ENCODE results near the gene MYH2. TPM values are rescaled to one million over a fixed set of nuclear protein-coding genes. Genes with fewer than 3 reads are reported as not detected.
"Not testable (repeated sequence)": the region's sequence is repeated elsewhere in the genome, so short reads cannot be mapped to it uniquely, and the experiment has no call there.

Gene MYH2
- not detected for total RNA-seq
- long read RNA-seq: 0 reads

- DNase-seq: no peak
- intact Hi-C loops (cut with DNase I): no loop called here
- no peak for ATAC-seq (ENCODE audit: poor library complexity)
Measured at GRCh38 chr17:10549096-10549842, at the start of gene MYH2. Gene MYH2 (minus strand): TSS chr17:10549658. CDS start chr17:10547920, 1,738 bp downstream.

GRCh38 chr17:10598621-10599020 lies 49.2 kb upstream of the MYH2 start:
- intact Hi-C loops (cut with DNase I): no loop called here
- DNase-seq: no peak
- ATAC-seq (ENCODE audit: poor library complexity): no peak

GRCh38 chr17:10589553-10590145 lies 40.2 kb upstream of the MYH2 start:
- no peak for DNase-seq
- intact Hi-C loops (cut with DNase I): no loop called here
- ATAC-seq (ENCODE audit: poor library complexity): no peak

- intact Hi-C loops (cut with DNase I): no loop called here
- no peak for DNase-seq
- ATAC-seq (ENCODE audit: poor library complexity): no peak
Measured at GRCh38 chr17:10585529-10585928, 36.1 kb upstream of the MYH2 start.

- intact Hi-C loops (cut with DNase I): no loop called here
- ATAC-seq (ENCODE audit: poor library complexity) (no peak), DNase-seq (no peak)
Measured at GRCh38 chr17:10583834-10584233, 34.4 kb upstream of the MYH2 start.

- DNase-seq (no peak), ATAC-seq (ENCODE audit: poor library complexity) (no peak)
- intact Hi-C loops (cut with DNase I): no loop called here
Measured at GRCh38 chr17:10579270-10579669, 29.8 kb upstream of the MYH2 start.

GRCh38 chr17:10574324-10574723 lies 24.9 kb upstream of the MYH2 start:
- no peak for ATAC-seq (ENCODE audit: poor library complexity)
- DNase-seq: no peak
- intact Hi-C loops (cut with DNase I): no loop called here

GRCh38 chr17:10563991-10564660 lies 14.7 kb upstream of the MYH2 start:
- intact Hi-C loops (cut with DNase I): no loop called here
- ATAC-seq (ENCODE audit: poor library complexity) (no peak), DNase-seq (no peak)

GRCh38 chr17:10558049-10558448 lies 8.6 kb upstream of the MYH2 start:
- intact Hi-C loops (cut with DNase I): no loop called here
- ATAC-seq (ENCODE audit: poor library complexity) (no peak), DNase-seq (no peak)

GRCh38 chr17:10557422-10557821 lies 8.0 kb upstream of the MYH2 start:
- ATAC-seq (ENCODE audit: poor library complexity) (no peak), DNase-seq (no peak)
- intact Hi-C loops (cut with DNase I): no loop called here

GRCh38 chr17:10556301-10557005 lies 7.0 kb upstream of the MYH2 start:
- ATAC-seq (ENCODE audit: poor library complexity) (no peak), DNase-seq (no peak)
- intact Hi-C loops (cut with DNase I): no loop called here

GRCh38 chr17:10550014-10550413 lies 556 bp upstream of the MYH2 start:
- ATAC-seq (ENCODE audit: poor library complexity): no peak
- intact Hi-C loops (cut with DNase I): no loop called here
- no peak for DNase-seq

- no peak for DNase-seq
- no peak for ATAC-seq (ENCODE audit: poor library complexity)
- intact Hi-C loops (cut with DNase I): no loop called here
Measured at GRCh38 chr17:10547351-10547750, 2.1 kb downstream of the MYH2 start.

GRCh38 chr17:10543486-10543885 lies 6.0 kb downstream of the MYH2 start:
- intact Hi-C loops (cut with DNase I); ATAC-seq (ENCODE audit: poor library complexity); DNase-seq: not testable (repeated sequence)

- intact Hi-C loops (cut with DNase I); ATAC-seq (ENCODE audit: poor library complexity); DNase-seq: not testable (repeated sequence)
Measured at GRCh38 chr17:10541179-10541578, 8.3 kb downstream of the MYH2 start.

- intact Hi-C loops (cut with DNase I): no loop called here
- DNase-seq (no peak), ATAC-seq (ENCODE audit: poor library complexity) (no peak)
Measured at GRCh38 chr17:10532026-10532425, 17.4 kb downstream of the MYH2 start.

GRCh38 chr17:10527419-10527818 lies 22.0 kb downstream of the MYH2 start:
- ATAC-seq (ENCODE audit: poor library complexity) (no peak), DNase-seq (no peak)
- intact Hi-C loops (cut with DNase I): no loop called here

- ATAC-seq (ENCODE audit: poor library complexity): no peak
- intact Hi-C loops (cut with DNase I): no loop called here
- no peak for DNase-seq
Measured at GRCh38 chr17:10526517-10526916, 22.9 kb downstream of the MYH2 start.

- intact Hi-C loops (cut with DNase I): no loop called here
- DNase-seq: no peak
- ATAC-seq (ENCODE audit: poor library complexity): no peak
Measured at GRCh38 chr17:10523064-10523463, 26.4 kb downstream of the MYH2 start.

All from Right ventricle myocardium superior (tissue), 1 donor.